ENCODE results near the gene GUCY1A2.

GRCh38 chr11:106818443-106818842 is 199.8 kb downstream of the GUCY1A2 start:
- TF ChIP-seq POLR2A (IDR thresholded peaks at IDR 0.05) (no peak), CTCF (IDR thresholded peaks at IDR 0.05) (no peak)
